Karpas-422 (cell line): ENCODE measurements around the gene SIPA1L3. TPM values are rescaled to one million over a fixed set of nuclear protein-coding genes. Genes with fewer than 3 reads are reported as not detected.

Source experiments
- DNase-seq: peaks from one replicate; pipeline ENCODE4 v3.0.0-alpha.2; 2015
- H2AFZ ChIP-seq: fragments of 200-600 bp; sonication (generic); 2 replicates; pipeline ENCODE4 v1.6.1; 2014; ENCODE audit warnings: antibody characterized with exemption, low read length, mixed read lengths
- H3K27ac ChIP-seq: fragments of 200-600 bp; sonication (generic); 2 replicates; pipeline ENCODE4 v1.5.1; 2014; ENCODE audit warnings: mild to moderate bottlenecking, low read length, moderate library complexity
- H3K27me3 ChIP-seq: fragments of 200-600 bp; sonication (generic); 2 replicates; pipeline ENCODE4 v1.6.1; 2014; ENCODE audit warnings: low read length, mixed read lengths
- H3K36me3 ChIP-seq: fragments of 200-600 bp; sonication (generic); 2 replicates; pipeline ENCODE4 v1.6.1; 2014; ENCODE audit warnings: low read length, mixed read lengths; ENCODE audit not compliant: insufficient read depth
- H3K4me1 ChIP-seq: fragments of 200-600 bp; sonication (generic); 2 replicates; pipeline ENCODE4 v1.6.1; 2014; ENCODE audit warnings: mild to moderate bottlenecking, low read length, mixed read lengths
- H3K4me2 ChIP-seq: fragments of 200-600 bp; sonication (generic); 2 replicates; pipeline ENCODE4 v1.6.1; 2014; ENCODE audit warnings: low read length, low read depth, mild to moderate bottlenecking; ENCODE audit not compliant: poor library complexity, severe bottlenecking
- H3K4me3 ChIP-seq: fragments of 200-600 bp; sonication (generic); 2 replicates; pipeline ENCODE4 v1.5.1; 2014; ENCODE audit warnings: mild to moderate bottlenecking, antibody characterized with exemption, low read length, mixed read lengths
- H3K79me2 ChIP-seq: fragments of 200-600 bp; sonication (generic); 2 replicates; pipeline ENCODE4 v1.6.1; 2014; ENCODE audit warnings: mild to moderate bottlenecking, low read length, mixed read lengths
- H3K9ac ChIP-seq: fragments of 200-600 bp; sonication (generic); 2 replicates; pipeline ENCODE4 v1.6.0; 2014; ENCODE audit warnings: low read length
- H3K9me2 ChIP-seq: fragments of 200-600 bp; sonication (generic), shearing (Covaris generic); replicated peaks from 2 replicates; pipeline ENCODE4 v1.6.0; 2014; ENCODE audit warnings: mild to moderate bottlenecking, low read length, moderate library complexity; ENCODE audit not compliant: insufficient read depth
- H3K9me3 ChIP-seq: fragments of 300-700, 200-600 bp; sonication (generic); 2 replicates; pipeline ENCODE4 v1.6.1; 2014; ENCODE audit warnings: low read length, mixed read lengths
- H4K20me1 ChIP-seq: fragments of 200-600 bp; sonication (generic); 2 replicates; pipeline ENCODE4 v1.6.1; 2014; ENCODE audit warnings: mild to moderate bottlenecking, antibody characterized with exemption, low read length, low read depth; ENCODE audit not compliant: insufficient read depth
- total RNA-seq: library from RNA; depleted of rRNA; stranded (reverse); fragments of >200 nt; shearing (Covaris generic); gene quantifications from 2 replicates; pipeline ENCODE4 v1.2.3, GENCODE V29; 2014; ENCODE audit warnings: low replicate concordance

SIPA1L3 gene
- total RNA-seq, 1 experiment from 2014 or later: 88.1 TPM

GRCh38 chr19:37977992-37978391 lies 71.0 kb downstream of the SIPA1L3 start:
- Histone ChIP-seq H3K79me2 (peaks cover 99% of the 10 kb centered on the region), H3K27me3 (no peaks in the 10 kb centered on the region), H3K36me3 (no peaks in the 10 kb centered on the region), H3K9me3 (no peaks in the 10 kb centered on the region), H2AFZ (no peak overlapping the region), H3K4me2 (peak overlapping the region; percentile 55), H3K27ac (peak overlapping the region; percentile 90), H3K9ac (peak overlapping the region; percentile 28), H4K20me1 (no peaks in the 10 kb centered on the region), H3K4me3 (no peak overlapping the region; the same call in 1 of the 2 replicates), H3K9me2 (no peaks in the 10 kb centered on the region), H3K4me1 (peaks cover 82% of the 10 kb centered on the region)
- DNase-seq: no peak

DNA sequence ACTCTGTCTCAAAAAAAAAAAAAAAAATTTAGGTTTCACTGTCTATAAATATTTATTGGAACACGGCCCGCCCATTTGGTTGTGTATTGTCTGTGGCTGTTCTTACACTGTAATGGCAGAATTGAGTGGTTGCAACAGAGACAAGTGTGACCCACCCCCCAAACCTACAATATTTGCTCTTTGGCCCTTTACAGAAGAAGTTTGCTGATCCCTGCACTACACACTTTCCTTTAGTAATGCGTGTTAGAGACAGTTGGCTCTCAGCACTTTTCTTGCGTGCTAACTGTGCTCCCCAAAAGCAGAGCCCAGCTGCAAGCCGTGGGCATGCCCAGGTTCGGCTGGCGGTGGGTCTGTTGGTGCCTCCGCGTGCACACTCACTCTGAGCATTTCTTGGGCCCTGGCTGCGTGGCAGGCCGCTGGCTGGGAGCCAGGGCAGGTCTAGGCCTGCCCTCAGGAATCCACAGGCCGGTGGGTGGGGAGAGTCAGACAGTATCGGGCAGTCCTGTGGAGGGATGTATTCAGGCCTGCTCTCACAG lies 72.6 kb downstream of the SIPA1L3 start:
- Histone ChIP-seq H4K20me1 (no peaks in the 10 kb centered on the region), H3K36me3 (no peaks in the 10 kb centered on the region), H3K9ac (peak overlapping the region; percentile 62), H3K27ac (peak overlapping the region; percentile 90), H3K9me2 (no peaks in the 10 kb centered on the region), H3K9me3 (no peaks in the 10 kb centered on the region), H3K4me3 (no peak overlapping the region), H3K4me1 (peaks cover 85% of the 10 kb centered on the region), H3K79me2 (peaks cover 99% of the 10 kb centered on the region), H2AFZ (no peak overlapping the region), H3K4me2 (peak overlapping the region; percentile 55), H3K27me3 (no peaks in the 10 kb centered on the region)
- no peak for DNase-seq

DNA sequence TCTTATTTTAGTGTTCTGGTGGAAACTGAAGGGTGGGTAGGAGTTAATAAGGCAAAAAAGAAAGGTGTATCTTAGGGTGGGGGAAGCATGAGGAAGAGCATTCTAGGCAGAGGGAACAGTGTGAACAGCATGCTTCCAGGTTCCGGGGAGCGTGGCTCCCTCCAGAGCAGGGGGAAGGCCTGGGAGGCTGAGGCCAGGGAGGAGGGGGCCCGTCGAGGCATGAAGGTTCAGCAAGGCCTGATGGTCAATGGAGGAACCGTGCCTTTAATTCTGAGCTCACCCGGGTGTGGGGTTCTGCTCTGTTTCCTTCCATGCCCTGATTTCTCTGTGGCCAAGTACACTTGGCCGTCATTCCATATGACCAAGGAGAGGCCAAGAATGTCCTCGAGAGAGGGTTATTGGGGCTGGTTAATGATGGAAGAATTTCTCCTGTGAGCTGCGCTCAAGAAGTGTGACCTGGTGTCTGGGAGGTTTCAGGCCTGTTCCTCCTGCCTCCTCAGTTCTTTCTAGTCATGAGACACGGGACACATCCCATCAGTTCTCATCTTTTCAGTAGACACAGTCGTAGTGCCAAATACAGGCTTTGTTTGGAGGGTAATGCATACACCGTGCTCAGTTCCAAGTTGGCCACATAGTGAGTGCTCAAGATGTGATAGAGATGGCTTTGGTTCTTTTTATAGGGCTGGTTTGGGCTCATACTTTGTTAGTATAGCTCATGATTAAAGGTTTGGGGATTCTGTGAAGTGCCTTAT lies 73.6 kb downstream of the SIPA1L3 start:
- Histone ChIP-seq H3K79me2 (peaks cover 99% of the 10 kb centered on the region), H2AFZ (no peak overlapping the region), H3K27ac (peak overlapping the region; percentile 90), H3K9me3 (no peaks in the 10 kb centered on the region), H4K20me1 (no peaks in the 10 kb centered on the region), H3K4me3 (no peak overlapping the region), H3K9ac (peak overlapping the region; percentile 62; the same call in 1 of the 2 replicates), H3K9me2 (no peaks in the 10 kb centered on the region), H3K27me3 (no peaks in the 10 kb centered on the region), H3K36me3 (no peaks in the 10 kb centered on the region), H3K4me1 (peaks cover 85% of the 10 kb centered on the region), H3K4me2 (peak overlapping the region; percentile 55)
- no peak for DNase-seq

DNA sequence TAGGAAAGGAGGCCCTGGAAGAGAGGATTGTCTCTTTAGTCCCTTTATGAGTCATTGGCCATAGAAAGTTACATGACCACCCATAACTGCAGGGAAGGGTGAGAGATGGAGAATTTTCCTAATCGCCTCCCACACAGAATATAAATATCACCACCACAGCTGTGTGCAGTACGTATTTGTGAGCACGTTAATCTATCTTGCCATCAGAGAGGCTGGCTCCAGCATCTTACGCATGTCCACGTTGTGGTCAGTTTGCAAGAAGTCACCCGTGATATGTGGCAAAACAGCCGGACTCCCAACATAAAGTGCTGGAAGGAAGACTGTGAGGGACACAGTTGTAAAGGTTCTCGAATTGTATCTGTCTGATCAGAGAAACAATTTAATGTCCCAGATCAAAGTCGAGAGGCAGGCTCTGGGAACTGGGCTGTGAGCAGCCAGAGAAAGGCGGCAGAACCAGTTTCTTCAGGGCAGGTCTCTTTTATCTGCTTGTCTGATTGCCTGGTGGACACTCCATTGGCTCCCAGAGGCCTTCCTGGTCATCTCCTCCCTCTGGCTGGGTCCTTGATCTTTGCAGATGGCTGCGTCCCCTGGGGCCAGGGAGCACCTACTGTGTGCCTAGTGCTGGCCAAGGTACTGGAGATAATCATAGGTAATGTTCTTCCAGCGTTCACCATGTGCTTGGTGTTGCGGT lies 74.9 kb downstream of the SIPA1L3 start:
- H3K4me3 ChIP-seq: no peak overlapping the region
- H3K4me1 ChIP-seq: peaks cover 86% of the 10 kb centered on the region
- H2AFZ ChIP-seq: no peak overlapping the region
- H3K27ac ChIP-seq: no peak overlapping the region
- no peaks in the 10 kb centered on the region for H3K9me3 ChIP-seq
- H3K9ac ChIP-seq: no peak overlapping the region
- H3K4me2 ChIP-seq: no peak overlapping the region
- no peaks in the 10 kb centered on the region for H3K27me3 ChIP-seq
- no peaks in the 10 kb centered on the region for H4K20me1 ChIP-seq
- H3K79me2 ChIP-seq: peaks cover 99% of the 10 kb centered on the region
- H3K36me3 ChIP-seq: no peaks in the 10 kb centered on the region
- no peaks in the 10 kb centered on the region for H3K9me2 ChIP-seq
- no peak for DNase-seq

DNA sequence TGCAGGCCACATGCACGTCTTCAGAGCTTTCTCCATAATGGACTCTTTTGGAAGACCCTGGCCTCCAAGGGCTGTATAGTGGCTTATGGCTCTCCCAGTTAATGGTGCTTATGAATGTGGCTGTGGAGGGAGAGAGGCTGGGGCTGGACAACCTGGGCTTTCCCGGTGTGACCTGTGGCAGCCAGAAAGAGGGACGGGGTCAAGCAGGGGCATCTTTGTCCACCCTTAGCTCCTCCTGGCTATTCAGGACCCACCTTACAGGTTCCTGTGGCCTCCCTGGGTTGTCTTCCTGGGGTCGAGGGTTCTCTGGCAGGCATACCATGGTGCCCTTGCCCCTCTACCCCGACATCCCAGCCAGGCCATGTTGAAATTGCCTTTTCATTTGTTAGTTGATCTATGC lies 75.6 kb downstream of the SIPA1L3 start:
- Histone ChIP-seq H3K9me2 (no peaks in the 10 kb centered on the region), H3K36me3 (no peaks in the 10 kb centered on the region), H3K27ac (peak overlapping the region; percentile 6), H3K27me3 (no peaks in the 10 kb centered on the region), H4K20me1 (no peaks in the 10 kb centered on the region), H3K4me1 (peaks cover 88% of the 10 kb centered on the region), H3K9ac (no peak overlapping the region), H3K4me2 (no peak overlapping the region), H3K4me3 (no peak overlapping the region), H2AFZ (no peak overlapping the region), H3K9me3 (no peaks in the 10 kb centered on the region), H3K79me2 (peaks cover 99% of the 10 kb centered on the region)
- no peak for DNase-seq

DNA sequence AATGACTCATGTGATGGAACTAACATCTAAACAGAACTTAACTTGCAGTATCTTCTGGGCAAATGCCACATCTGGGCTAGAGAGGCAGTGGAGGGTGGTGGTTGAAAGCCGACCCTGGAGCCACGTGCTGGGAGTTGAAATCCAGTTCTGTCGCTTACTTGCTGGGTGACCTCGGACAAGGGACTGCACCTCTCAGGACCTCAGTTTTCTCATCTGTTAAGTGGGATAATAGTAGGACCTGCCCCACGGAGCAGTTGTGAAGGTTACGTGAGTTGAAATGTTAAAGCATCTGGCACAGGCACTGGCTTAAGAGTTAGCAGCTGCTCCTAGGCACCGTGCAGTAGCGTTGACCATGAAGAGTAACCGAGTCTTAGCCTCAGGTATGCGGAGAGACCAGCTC lies 76.1 kb downstream of the SIPA1L3 start:
- Histone ChIP-seq H3K79me2 (peaks cover 99% of the 10 kb centered on the region), H4K20me1 (no peaks in the 10 kb centered on the region), H3K9me2 (no peaks in the 10 kb centered on the region), H3K27me3 (no peaks in the 10 kb centered on the region), H3K4me1 (peaks cover 87% of the 10 kb centered on the region), H3K4me2 (no peak overlapping the region), H3K36me3 (no peaks in the 10 kb centered on the region), H3K27ac (peak overlapping the region; percentile 6; the same call in 1 of the 2 replicates), H2AFZ (no peak overlapping the region), H3K9ac (no peak overlapping the region), H3K9me3 (no peaks in the 10 kb centered on the region), H3K4me3 (no peak overlapping the region)
- no peak for DNase-seq

- Histone ChIP-seq H3K79me2 (peaks cover 99% of the 10 kb centered on the region), H3K4me3 (no peak overlapping the region), H3K9me2 (no peaks in the 10 kb centered on the region), H3K27ac (peak overlapping the region; percentile 88), H3K9me3 (no peaks in the 10 kb centered on the region), H3K27me3 (no peaks in the 10 kb centered on the region), H3K4me1 (peaks cover 79% of the 10 kb centered on the region), H3K36me3 (no peaks in the 10 kb centered on the region), H2AFZ (no peak overlapping the region), H3K4me2 (no peak overlapping the region), H3K9ac (no peak overlapping the region), H4K20me1 (no peaks in the 10 kb centered on the region)
- DNase-seq: no peak
Measured at GRCh38 chr19:37983916-37984315, 76.9 kb downstream of the SIPA1L3 start.

GRCh38 chr19:37986048-37986750 lies 79.2 kb downstream of the SIPA1L3 start:
- peaks cover 59% of the 10 kb centered on the region for H3K4me1 ChIP-seq
- H4K20me1 ChIP-seq: no peaks in the 10 kb centered on the region
- H3K36me3 ChIP-seq: no peaks in the 10 kb centered on the region
- peak overlapping the region; percentile 58 for H3K9ac ChIP-seq
- DNase-seq: peak; percentile 56
- H3K79me2 ChIP-seq: peaks cover 100% of the 10 kb centered on the region
- no peak overlapping the region for H2AFZ ChIP-seq
- H3K9me3 ChIP-seq: no peaks in the 10 kb centered on the region
- H3K4me3 ChIP-seq: no peak overlapping the region
- H3K9me2 ChIP-seq: no peaks in the 10 kb centered on the region
- peak overlapping the region; percentile 88 for H3K27ac ChIP-seq
- H3K4me2 ChIP-seq: peak overlapping the region; percentile 31
- no peaks in the 10 kb centered on the region for H3K27me3 ChIP-seq
